Stimulated activated effector memory CD8-positive, alpha-beta T cell treated with anti-CD3 and anti-CD28 coated beads, Interleukin-12 subunit alpha, Interleukin-12 subunit beta, amount 100 ng/mL, for 72 hours (primary cell): ENCODE results near the gene ETNPPL.

Source experiments
- ATAC-seq: fragments of 150-1000 bp; cut with Tn5 transposase; 2 replicates; pipeline ENCODE4 v1.10.0; 2021
- DNase-seq, 2 donors: peaks; one replicate each; pipeline ENCODE4 v3.0.0; 2021 to 2022; ENCODE audit warnings: low spot score in 2 of 2
- H3K27ac Mint-ChIP-seq: one replicate; pipeline ENCODE4 v1.8.0; 2022; ENCODE audit warnings: mild to moderate bottlenecking, mixed read lengths
- H3K36me3 Mint-ChIP-seq: one replicate; pipeline ENCODE4 v1.8.0; 2022; ENCODE audit warnings: mild to moderate bottlenecking, mixed read lengths
- H3K4me1 Mint-ChIP-seq: one replicate; pipeline ENCODE4 v1.8.0; 2022; ENCODE audit warnings: mixed read lengths
- H3K4me3 Mint-ChIP-seq: one replicate; pipeline ENCODE4 v1.8.0; 2022; ENCODE audit warnings: mild to moderate bottlenecking, mixed read lengths
- H3K9me3 Mint-ChIP-seq: one replicate; pipeline ENCODE4 v1.8.0; 2022; ENCODE audit warnings: mixed read lengths

Gene ETNPPL

GRCh38 chr4:108762559-108763225 is at the start of gene ETNPPL:
TSS of gene ETNPPL (minus strand) at chr4:108763053. CDS start at chr4:108762898, 155 bp downstream.
- no peak within 1 kb of the TSS for H3K27ac Mint-ChIP-seq
- peaks cover 16% of the 10 kb centered on the region for H3K4me1 Mint-ChIP-seq
- H3K9me3 Mint-ChIP-seq: no peaks in the 10 kb centered on the region
- H3K4me3 Mint-ChIP-seq: peak within 1 kb of the TSS; percentile 67
- no peaks in the 10 kb centered on the region for H3K36me3 Mint-ChIP-seq
- ATAC-seq: peak; percentile 70
- peak; percentile 3 to 51 for DNase-seq

DNA sequence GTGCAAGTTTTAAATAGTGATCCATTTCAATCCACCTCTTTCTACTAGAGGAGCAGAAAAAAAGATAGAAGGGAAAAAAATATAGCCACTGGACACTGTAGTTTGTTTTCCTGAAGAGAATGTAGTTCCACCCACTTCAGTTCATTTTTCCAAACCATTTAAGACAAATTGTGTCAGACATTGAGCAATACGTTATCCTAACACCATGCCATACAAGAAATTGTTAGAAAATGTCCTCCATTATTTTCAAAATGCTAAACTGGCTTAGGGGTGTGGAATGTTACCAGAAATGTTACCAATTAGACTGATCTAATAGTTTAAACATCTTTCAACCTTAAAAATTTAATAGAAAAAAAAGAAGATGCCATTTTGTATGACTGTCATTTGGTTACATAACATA is 48.6 kb upstream of the ETNPPL start:
- ATAC-seq (no peak), DNase-seq (no peak)
- H3K9me3 Mint-ChIP-seq: no peaks in the 10 kb centered on the region
- peaks cover 9% of the 10 kb centered on the region for H3K4me1 Mint-ChIP-seq
- no peaks in the 10 kb centered on the region for H3K36me3 Mint-ChIP-seq
- H3K4me3 Mint-ChIP-seq: no peak overlapping the region
- H3K27ac Mint-ChIP-seq: no peak overlapping the region

DNA sequence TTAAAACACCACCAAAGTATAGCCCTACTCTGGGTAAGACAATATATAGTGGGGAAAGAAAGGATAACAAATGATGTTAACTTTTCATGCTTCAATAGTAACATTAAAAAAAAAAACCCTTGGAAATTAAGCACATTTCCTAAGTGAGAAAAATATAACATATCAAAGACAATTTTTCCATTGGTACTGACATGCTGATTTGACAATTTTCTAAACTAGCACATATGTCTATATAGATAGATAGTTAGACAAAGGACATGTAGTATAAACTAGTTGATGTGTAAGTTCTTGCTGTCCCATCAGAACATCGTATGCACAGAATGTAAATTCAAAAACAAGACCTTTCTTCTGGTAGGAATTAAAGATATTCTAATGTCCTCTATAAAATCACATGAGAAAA is 47.2 kb upstream of the ETNPPL start:
- H3K27ac Mint-ChIP-seq: no peak overlapping the region
- no peaks in the 10 kb centered on the region for H3K36me3 Mint-ChIP-seq
- no peaks in the 10 kb centered on the region for H3K9me3 Mint-ChIP-seq
- DNase-seq (no peak), ATAC-seq (no peak)
- no peak overlapping the region for H3K4me3 Mint-ChIP-seq
- peaks cover 9% of the 10 kb centered on the region for H3K4me1 Mint-ChIP-seq

- Mint-ChIP-seq H3K36me3 (no peaks in the 10 kb centered on the region), H3K4me3 (no peak overlapping the region), H3K27ac (no peak overlapping the region), H3K9me3 (no peaks in the 10 kb centered on the region), H3K4me1 (peaks cover 4% of the 10 kb centered on the region)
- no peak for ATAC-seq
- DNase-seq: no peak
These were observed 41.9 kb upstream of the ETNPPL start for GRCh38 chr4:108804648-108805273.

DNA sequence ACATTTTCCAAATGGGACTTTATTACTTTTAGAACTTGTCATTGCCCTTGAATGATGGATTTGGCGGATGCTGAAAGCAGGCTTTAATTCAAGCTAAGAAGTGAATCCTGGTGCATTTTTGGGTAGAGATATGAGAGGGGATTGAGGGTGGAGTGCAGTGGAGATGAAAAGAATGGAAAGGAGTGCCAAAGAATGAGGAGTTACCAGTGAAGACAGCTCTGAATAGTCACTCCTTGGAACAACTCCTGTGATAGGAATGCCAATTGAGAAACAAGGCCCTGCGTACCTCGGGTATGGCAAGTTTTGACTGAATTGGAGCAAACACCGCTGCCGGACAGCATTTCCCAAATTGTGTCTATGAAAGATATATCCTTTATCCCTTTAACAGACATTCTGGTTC is 36.5 kb upstream of the ETNPPL start:
- ATAC-seq (no peak), DNase-seq (no peak)
- Mint-ChIP-seq H3K27ac (no peak overlapping the region), H3K4me1 (no peaks in the 10 kb centered on the region), H3K36me3 (no peaks in the 10 kb centered on the region), H3K4me3 (no peak overlapping the region), H3K9me3 (no peaks in the 10 kb centered on the region)

DNA sequence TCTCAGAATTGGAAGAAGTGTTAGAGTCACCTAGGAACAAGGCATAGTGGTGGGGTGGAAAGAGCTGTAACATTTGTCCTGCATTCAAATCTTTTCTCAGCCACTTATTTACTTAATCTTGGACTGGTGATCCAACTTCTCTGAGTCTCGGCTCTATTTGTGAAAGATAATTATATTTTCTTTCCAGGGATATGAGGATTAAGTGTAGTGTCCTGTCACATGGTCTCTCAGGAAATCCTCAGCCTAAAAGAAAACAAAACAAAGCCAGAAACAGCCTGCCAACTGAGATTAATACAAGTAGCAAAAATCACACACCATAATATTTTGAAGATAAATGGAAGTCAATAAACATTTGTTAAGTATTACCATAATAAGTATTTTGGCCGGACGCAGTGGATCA is 33.3 kb upstream of the ETNPPL start:
- no peak overlapping the region for H3K27ac Mint-ChIP-seq
- no peaks in the 10 kb centered on the region for H3K4me1 Mint-ChIP-seq
- H3K36me3 Mint-ChIP-seq: no peaks in the 10 kb centered on the region
- H3K9me3 Mint-ChIP-seq: no peaks in the 10 kb centered on the region
- ATAC-seq (no peak), DNase-seq (no peak)
- H3K4me3 Mint-ChIP-seq: no peak overlapping the region

- no peaks in the 10 kb centered on the region for H3K36me3 Mint-ChIP-seq
- no peak overlapping the region for H3K27ac Mint-ChIP-seq
- ATAC-seq (no peak), DNase-seq (no peak)
- no peaks in the 10 kb centered on the region for H3K4me1 Mint-ChIP-seq
- H3K9me3 Mint-ChIP-seq: no peaks in the 10 kb centered on the region
- no peak overlapping the region for H3K4me3 Mint-ChIP-seq
These were observed 32.9 kb upstream of the ETNPPL start for GRCh38 chr4:108795733-108796132.

- ATAC-seq: no peak
- no peaks in the 10 kb centered on the region for H3K9me3 Mint-ChIP-seq
- no peak for DNase-seq
- H3K36me3 Mint-ChIP-seq: no peaks in the 10 kb centered on the region
- H3K4me1 Mint-ChIP-seq: no peaks in the 10 kb centered on the region
- H3K27ac Mint-ChIP-seq: no peak overlapping the region
- H3K4me3 Mint-ChIP-seq: no peak overlapping the region
These were observed 31.3 kb upstream of the ETNPPL start for GRCh38 chr4:108794136-108794535.

GRCh38 chr4:108793415-108793814 is 30.6 kb upstream of the ETNPPL start:
- DNase-seq: no peak
- ATAC-seq: no peak
- no peaks in the 10 kb centered on the region for H3K4me1 Mint-ChIP-seq
- no peak overlapping the region for H3K4me3 Mint-ChIP-seq
- no peaks in the 10 kb centered on the region for H3K36me3 Mint-ChIP-seq
- no peaks in the 10 kb centered on the region for H3K9me3 Mint-ChIP-seq
- H3K27ac Mint-ChIP-seq: no peak overlapping the region

- H3K36me3 Mint-ChIP-seq: no peaks in the 10 kb centered on the region
- ATAC-seq (peak; percentile 6), DNase-seq (no peak)
- H3K9me3 Mint-ChIP-seq: no peaks in the 10 kb centered on the region
- H3K4me1 Mint-ChIP-seq: no peaks in the 10 kb centered on the region
- no peak overlapping the region for H3K4me3 Mint-ChIP-seq
- H3K27ac Mint-ChIP-seq: no peak overlapping the region
These were observed 25.9 kb upstream of the ETNPPL start for GRCh38 chr4:108788731-108789130.

DNA sequence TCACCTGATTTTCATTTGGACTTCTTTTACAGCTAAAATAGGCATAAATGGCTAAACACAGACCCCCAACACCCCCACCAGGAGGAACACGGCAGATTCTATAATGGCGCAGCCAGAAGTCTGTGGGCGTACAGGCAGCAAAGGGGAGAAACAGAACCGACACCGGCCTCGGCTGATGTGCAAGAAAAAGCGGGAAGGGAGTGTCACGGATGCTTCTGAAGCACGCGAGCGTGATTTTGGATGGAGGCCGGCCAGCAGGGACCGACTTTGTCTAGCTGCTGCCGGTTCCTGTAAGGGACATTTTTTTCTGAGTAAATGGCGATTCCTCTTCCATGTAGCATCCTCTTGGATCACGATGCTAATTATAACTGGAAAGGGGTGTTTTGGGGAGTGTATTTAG is 24.9 kb upstream of the ETNPPL start:
- no peak overlapping the region for H3K4me3 Mint-ChIP-seq
- ATAC-seq (no peak), DNase-seq (no peak)
- H3K36me3 Mint-ChIP-seq: no peaks in the 10 kb centered on the region
- no peaks in the 10 kb centered on the region for H3K4me1 Mint-ChIP-seq
- H3K9me3 Mint-ChIP-seq: no peaks in the 10 kb centered on the region
- H3K27ac Mint-ChIP-seq: peak overlapping the region; percentile 26

DNA sequence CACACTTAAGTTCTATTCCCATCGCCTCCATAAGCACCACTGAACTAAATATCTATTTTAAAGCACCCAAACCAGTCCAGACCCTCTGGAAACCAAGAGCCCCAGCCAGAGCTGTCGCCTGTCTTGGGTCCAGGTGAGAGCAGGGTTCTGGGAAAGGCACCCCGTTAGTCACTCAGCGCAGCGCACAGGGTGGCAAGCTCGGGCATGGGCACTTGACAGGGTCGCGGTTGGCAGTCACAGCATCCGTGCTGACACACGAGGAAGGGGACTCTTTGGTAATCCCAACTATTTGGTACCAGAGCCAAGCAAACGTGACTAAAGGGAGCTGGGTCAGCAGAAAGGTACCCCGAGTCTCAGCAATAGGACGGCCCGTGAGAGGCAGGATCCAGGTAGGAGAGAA is 24.3 kb upstream of the ETNPPL start:
- Mint-ChIP-seq H3K4me3 (no peak overlapping the region), H3K36me3 (no peaks in the 10 kb centered on the region)

GRCh38 chr4:108786351-108786750 is 23.5 kb upstream of the ETNPPL start:
- ATAC-seq (no peak), DNase-seq (no peak)
- Mint-ChIP-seq H3K4me1 (no peaks in the 10 kb centered on the region), H3K36me3 (no peaks in the 10 kb centered on the region), H3K4me3 (no peak overlapping the region), H3K9me3 (no peaks in the 10 kb centered on the region), H3K27ac (no peak overlapping the region)

More for the DNA sequence above, 24.3 kb upstream of the ETNPPL start:
- DNase-seq (no peak), ATAC-seq (peak; percentile 31)
- Mint-ChIP-seq H3K4me1 (no peaks in the 10 kb centered on the region), H3K27ac (no peak overlapping the region), H3K9me3 (no peaks in the 10 kb centered on the region)

DNA sequence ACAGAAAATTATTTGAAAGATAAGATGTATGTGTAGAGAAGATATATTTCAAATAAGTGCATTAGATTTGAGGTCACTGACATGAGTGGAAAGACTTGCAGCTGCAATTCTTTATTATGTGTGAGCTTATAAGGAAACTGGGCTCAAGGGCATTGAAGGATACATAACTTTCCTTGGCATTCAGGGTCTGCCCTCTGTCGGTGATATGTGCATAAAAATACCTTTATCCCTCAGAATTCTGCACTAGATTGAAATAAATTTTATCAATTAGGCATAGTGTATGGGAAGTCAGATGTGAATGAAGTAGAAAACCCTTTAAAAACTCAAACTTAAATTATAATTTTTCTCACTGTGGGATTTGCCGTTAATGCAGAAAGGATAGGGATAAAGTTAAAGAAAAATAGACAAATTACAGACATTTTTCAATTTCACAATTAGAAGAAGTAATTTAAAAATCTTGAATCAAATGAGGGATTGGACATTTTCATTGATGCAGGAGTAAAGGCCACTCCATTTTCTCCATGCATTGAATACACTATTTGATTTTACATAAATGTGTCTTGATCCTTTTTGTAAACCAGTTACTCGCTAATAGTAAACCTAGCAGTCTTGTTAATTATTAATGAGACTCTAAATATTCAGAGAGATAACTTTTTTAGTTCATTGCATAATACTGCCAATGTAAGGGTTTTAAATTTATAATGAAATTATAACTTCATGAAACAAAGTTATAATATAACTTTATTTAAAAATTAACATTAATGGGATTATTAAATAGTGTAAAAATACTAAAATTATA is 21.0 kb upstream of the ETNPPL start:
- no peaks in the 10 kb centered on the region for H3K9me3 Mint-ChIP-seq
- no peak overlapping the region for H3K27ac Mint-ChIP-seq
- no peaks in the 10 kb centered on the region for H3K36me3 Mint-ChIP-seq
- ATAC-seq (no peak), DNase-seq (no peak)
- H3K4me3 Mint-ChIP-seq: no peak overlapping the region
- no peaks in the 10 kb centered on the region for H3K4me1 Mint-ChIP-seq

- ATAC-seq (no peak), DNase-seq (no peak)
- Mint-ChIP-seq H3K4me1 (no peaks in the 10 kb centered on the region), H3K4me3 (no peak overlapping the region), H3K27ac (no peak overlapping the region), H3K9me3 (no peaks in the 10 kb centered on the region), H3K36me3 (no peaks in the 10 kb centered on the region)
These were observed 17.1 kb upstream of the ETNPPL start for GRCh38 chr4:108779958-108780357.

DNA sequence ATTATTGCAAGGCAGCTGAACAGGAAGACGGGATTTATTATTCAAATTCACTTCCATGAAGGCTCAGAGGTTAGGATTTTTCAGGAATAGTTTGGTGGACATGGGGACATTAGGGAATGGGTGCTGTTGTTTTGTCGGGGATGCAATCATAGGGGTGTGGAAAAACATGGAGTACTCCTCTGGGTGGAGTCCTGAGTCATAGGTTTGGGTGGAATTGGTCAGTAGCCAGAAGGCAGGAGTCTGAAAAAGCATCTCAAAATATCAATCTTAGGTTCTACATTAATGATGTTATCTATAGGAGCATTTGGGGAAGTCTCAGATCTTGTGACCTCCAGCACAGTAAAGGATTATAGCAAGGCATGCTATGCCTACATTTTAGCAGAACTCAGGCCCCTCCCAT is 14.5 kb upstream of the ETNPPL start:
- ATAC-seq: no peak
- Mint-ChIP-seq H3K4me1 (no peaks in the 10 kb centered on the region), H3K36me3 (no peaks in the 10 kb centered on the region), H3K27ac (no peak overlapping the region), H3K4me3 (no peak overlapping the region), H3K9me3 (no peaks in the 10 kb centered on the region)
- no peak for DNase-seq
